SHP77 (cell line): ENCODE measurements around the gene UFD1.
A peak's percentile ranks its signal among the peaks of the same experiment; 100 is the strongest.
"Not testable (repeated sequence)": the region's sequence is repeated elsewhere in the genome, so short reads cannot be mapped to it uniquely, and the experiment has no call there.

Experiments
- DNase-seq, 2 experiments: peaks; one replicate each; lab custom pipeline; 2025; lab: John Stamatoyannopoulos, UW

Gene UFD1

GRCh38 chr22:19448739-19449421 is 30.1 kb downstream of the UFD1 start:
- no peak for DNase-seq

- DNase-seq = peak; percentile 23 to 48
Observed at GRCh38 chr22:19448076-19448607, 30.9 kb downstream of the UFD1 start.

GRCh38 chr22:19447330-19448075 is 31.5 kb downstream of the UFD1 start, which contains the start of gene C22orf39:
Gene C22orf39 (minus strand): TSS chr22:19447711. CDS start chr22:19447688, 23 bp downstream.
- peak; percentile 86 to 93 for DNase-seq

GRCh38 chr22:19446603-19447329 is 32.2 kb downstream of the UFD1 start:
- no peak for DNase-seq

- not testable (repeated sequence) for DNase-seq
Observed at GRCh38 chr22:19445279-19445982, 33.6 kb downstream of the UFD1 start.

- DNase-seq = no peak
Observed at GRCh38 chr22:19443544-19444211, 35.3 kb downstream of the UFD1 start.

- no peak for DNase-seq
Observed at GRCh38 chr22:19442166-19442565, 36.8 kb downstream of the UFD1 start.

- DNase-seq = no peak
Observed at GRCh38 chr22:19440411-19441195, 38.4 kb downstream of the UFD1 start.

GRCh38 chr22:19438298-19438697 is 40.7 kb downstream of the UFD1 start:
- no peak for DNase-seq

GRCh38 chr22:19436444-19437161 is 42.4 kb downstream of the UFD1 start:
- DNase-seq = not testable (repeated sequence)

- DNase-seq = no peak
Observed at GRCh38 chr22:19434829-19435580, 44.0 kb downstream of the UFD1 start.

GRCh38 chr22:19434401-19434800 is 44.6 kb downstream of the UFD1 start:
- DNase-seq = no peak

- peak; percentile 85 to 91 for DNase-seq
Observed at GRCh38 chr22:19432133-19432851, 46.7 kb downstream of the UFD1 start, which contains the start of gene MRPL40. Gene MRPL40 (plus strand): TSS chr22:19432545. CDS start chr22:19432555, 10 bp downstream.

- peak; percentile 49 for DNase-seq
Observed at GRCh38 chr22:19431649-19432132, 47.3 kb downstream of the UFD1 start, which contains the start of gene HIRA. Gene HIRA (minus strand): TSS chr22:19431733. CDS start chr22:19431476, 257 bp downstream.

GRCh38 chr22:19430890-19431541 is 48.0 kb downstream of the UFD1 start:
- DNase-seq = peak in 1 of 2 experiments; percentile 8

GRCh38 chr22:19429950-19430889 is 48.8 kb downstream of the UFD1 start:
- DNase-seq = peak in 1 of 2 experiments; percentile 3
